ENCODE data around the gene ABCA4.
A peak's percentile ranks its signal among the peaks of the same experiment; 100 is the strongest.
"Not testable (repeated sequence)": the region's sequence is repeated elsewhere in the genome, so short reads cannot be mapped to it uniquely, and the experiment has no call there.

ABCA4 gene

DNA sequence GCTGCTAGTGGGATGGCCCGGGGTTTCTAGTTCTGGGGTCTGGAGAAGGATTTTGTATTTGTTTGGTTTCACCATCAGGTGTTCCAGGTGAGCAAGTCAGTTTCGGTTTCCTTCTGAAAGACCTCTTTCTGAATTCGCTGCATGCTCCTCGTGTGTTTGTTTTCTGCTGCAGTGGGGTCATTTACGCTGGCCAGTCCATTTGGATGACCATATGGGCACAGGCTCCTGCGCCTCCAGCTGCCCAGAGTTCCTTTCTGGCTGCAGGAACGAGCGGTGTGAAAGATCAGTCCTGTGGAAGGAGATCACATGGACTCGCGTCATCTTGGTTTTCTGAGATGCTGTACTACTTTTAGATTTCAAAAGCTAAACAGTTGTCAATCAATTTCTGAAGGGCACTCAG is 128.0 kb downstream of the ABCA4 start:
- Histone ChIP-seq H3K36me3 (replicated peaks; ENCODE audit: insufficient read depth, low read length) (no peaks in the 10 kb centered on the region), H4K20me1 (ENCODE audit: insufficient read depth, low read length) (no peaks in the 10 kb centered on the region), H3F3A (ENCODE audit: insufficient read depth, low read length) (no peaks in the 10 kb centered on the region), H3K4me2 (ENCODE audit: low read depth, low read length) (peak overlapping the region; percentile 61), H3K4me1 (ENCODE audit: low read length) (peaks cover 9% of the 10 kb centered on the region; the same call in 1 of the 2 replicates), H3K79me2 (ENCODE audit: low read length) (no peaks in the 10 kb centered on the region), H3K4me3 (ENCODE audit: low read length) (peak overlapping the region; percentile 60), H3K9me2 (replicated peaks; ENCODE audit: insufficient read depth, low read length) (no peaks in the 10 kb centered on the region), H3K27me3 (replicated peaks; ENCODE audit: insufficient read depth, low read length) (no peaks in the 10 kb centered on the region), H3K9ac (ENCODE audit: low read length) (peak overlapping the region; percentile 47; the same call in 1 of the 2 replicates), H3K9me3 (replicated peaks; ENCODE audit: insufficient read depth, low read length) (no peaks in the 10 kb centered on the region), H2AFZ (ENCODE audit: low read length) (peak overlapping the region; percentile 82), H3K27ac (ENCODE audit: low read length) (peak overlapping the region; percentile 29; the same call in 1 of the 2 replicates)
- TF ChIP-seq EZH2 (optimal IDR thresholded peaks at IDR 0.05; ENCODE audit: low read depth, low read length) (no peak), EZH2phosphoT487 (IDR thresholded peaks at IDR 0.05; ENCODE audit: low read length) (no peak)
- TF ChIP-seq, protein P1, sequence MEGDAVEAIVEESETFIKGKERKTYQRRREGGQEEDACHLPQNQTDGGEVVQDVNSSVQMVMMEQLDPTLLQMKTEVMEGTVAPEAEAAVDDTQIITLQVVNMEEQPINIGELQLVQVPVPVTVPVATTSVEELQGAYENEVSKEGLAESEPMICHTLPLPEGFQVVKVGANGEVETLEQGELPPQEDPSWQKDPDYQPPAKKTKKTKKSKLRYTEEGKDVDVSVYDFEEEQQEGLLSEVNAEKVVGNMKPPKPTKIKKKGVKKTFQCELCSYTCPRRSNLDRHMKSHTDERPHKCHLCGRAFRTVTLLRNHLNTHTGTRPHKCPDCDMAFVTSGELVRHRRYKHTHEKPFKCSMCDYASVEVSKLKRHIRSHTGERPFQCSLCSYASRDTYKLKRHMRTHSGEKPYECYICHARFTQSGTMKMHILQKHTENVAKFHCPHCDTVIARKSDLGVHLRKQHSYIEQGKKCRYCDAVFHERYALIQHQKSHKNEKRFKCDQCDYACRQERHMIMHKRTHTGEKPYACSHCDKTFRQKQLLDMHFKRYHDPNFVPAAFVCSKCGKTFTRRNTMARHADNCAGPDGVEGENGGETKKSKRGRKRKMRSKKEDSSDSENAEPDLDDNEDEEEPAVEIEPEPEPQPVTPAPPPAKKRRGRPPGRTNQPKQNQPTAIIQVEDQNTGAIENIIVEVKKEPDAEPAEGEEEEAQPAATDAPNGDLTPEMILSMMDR (IDR thresholded peaks at IDR 0.05; ENCODE audit: low read length): no peak
- peak; percentile 47 for DNase-seq

DNA sequence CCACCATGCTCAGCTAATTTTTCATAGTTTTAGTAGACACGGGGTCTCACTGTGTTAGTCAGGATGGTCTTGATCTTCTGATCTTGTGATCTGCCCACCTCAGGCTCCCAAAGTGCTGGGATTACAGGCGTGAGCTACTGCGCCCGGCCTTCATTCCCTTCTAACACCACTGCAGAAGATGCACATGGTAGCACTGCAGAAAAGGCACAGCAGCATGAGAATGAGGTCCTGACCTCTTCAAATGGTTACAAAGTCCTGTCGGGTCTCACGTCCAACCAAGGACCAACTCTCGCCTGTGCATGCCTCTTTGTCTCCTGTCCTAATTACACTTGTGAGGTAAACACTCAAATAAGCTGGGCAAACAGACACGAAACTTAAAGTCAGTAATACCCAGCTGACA is 128.8 kb downstream of the ABCA4 start:
- Histone ChIP-seq H3K4me3 (ENCODE audit: low read length) (no peak overlapping the region), H3K4me2 (ENCODE audit: low read depth, low read length) (no peak overlapping the region), H3K9me2 (replicated peaks; ENCODE audit: insufficient read depth, low read length) (no peaks in the 10 kb centered on the region), H3K9ac (ENCODE audit: low read length) (no peak overlapping the region), H3K27ac (ENCODE audit: low read length) (no peak overlapping the region), H4K20me1 (ENCODE audit: insufficient read depth, low read length) (no peaks in the 10 kb centered on the region), H3K9me3 (replicated peaks; ENCODE audit: insufficient read depth, low read length) (no peaks in the 10 kb centered on the region), H3K36me3 (replicated peaks; ENCODE audit: insufficient read depth, low read length) (no peaks in the 10 kb centered on the region), H2AFZ (ENCODE audit: low read length) (peak overlapping the region; percentile 82; the same call in 1 of the 2 replicates), H3K27me3 (replicated peaks; ENCODE audit: insufficient read depth, low read length) (no peaks in the 10 kb centered on the region), H3F3A (ENCODE audit: insufficient read depth, low read length) (no peaks in the 10 kb centered on the region), H3K4me1 (ENCODE audit: low read length) (peaks cover 9% of the 10 kb centered on the region; the same call in 1 of the 2 replicates), H3K79me2 (ENCODE audit: low read length) (no peaks in the 10 kb centered on the region)
- TF ChIP-seq, protein P1 (IDR thresholded peaks at IDR 0.05; ENCODE audit: low read length): no peak
- no peak for DNase-seq

DNA sequence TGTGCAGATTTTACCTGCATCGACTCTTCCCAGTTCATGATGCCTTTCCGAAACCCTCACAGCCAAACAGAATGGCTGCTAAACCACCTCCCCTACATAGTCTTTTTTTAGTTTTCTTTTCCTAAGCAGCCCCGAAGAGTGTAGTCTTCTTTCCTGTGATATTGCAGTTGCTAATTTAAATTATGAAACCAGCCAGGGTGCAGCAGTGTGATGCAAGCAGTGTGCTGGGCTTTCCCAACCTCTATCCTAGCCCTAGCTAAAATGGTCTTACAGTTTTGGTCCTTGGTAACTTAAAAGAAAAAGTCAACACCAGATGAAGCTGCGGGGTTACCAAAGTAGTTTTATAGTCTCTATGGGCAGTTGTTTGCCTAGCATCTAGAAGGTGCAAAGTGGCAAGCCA is 129.7 kb downstream of the ABCA4 start:
- H3K4me1 ChIP-seq (ENCODE audit: low read length): peaks cover 9% of the 10 kb centered on the region; the same call in 1 of the 2 replicates
- no peaks in the 10 kb centered on the region for H3K9me3 ChIP-seq (replicated peaks; ENCODE audit: insufficient read depth, low read length)
- H3K27ac ChIP-seq (ENCODE audit: low read length): no peak overlapping the region
- H3K4me2 ChIP-seq (ENCODE audit: low read depth, low read length): no peak overlapping the region
- no peaks in the 10 kb centered on the region for H3F3A ChIP-seq (ENCODE audit: insufficient read depth, low read length)
- no peak overlapping the region for H3K9ac ChIP-seq (ENCODE audit: low read length)
- no peak for DNase-seq
- no peak overlapping the region for H2AFZ ChIP-seq (ENCODE audit: low read length)
- H3K36me3 ChIP-seq (replicated peaks; ENCODE audit: insufficient read depth, low read length): no peaks in the 10 kb centered on the region
- no peaks in the 10 kb centered on the region for H3K9me2 ChIP-seq (replicated peaks; ENCODE audit: insufficient read depth, low read length)
- H3K4me3 ChIP-seq (ENCODE audit: low read length): no peak overlapping the region
- no peaks in the 10 kb centered on the region for H3K79me2 ChIP-seq (ENCODE audit: low read length)
- no peaks in the 10 kb centered on the region for H3K27me3 ChIP-seq (replicated peaks; ENCODE audit: insufficient read depth, low read length)
- no peak for TF ChIP-seq EZH2 (optimal IDR thresholded peaks at IDR 0.05; ENCODE audit: low read depth, low read length)
- H4K20me1 ChIP-seq (ENCODE audit: insufficient read depth, low read length): no peaks in the 10 kb centered on the region

DNA sequence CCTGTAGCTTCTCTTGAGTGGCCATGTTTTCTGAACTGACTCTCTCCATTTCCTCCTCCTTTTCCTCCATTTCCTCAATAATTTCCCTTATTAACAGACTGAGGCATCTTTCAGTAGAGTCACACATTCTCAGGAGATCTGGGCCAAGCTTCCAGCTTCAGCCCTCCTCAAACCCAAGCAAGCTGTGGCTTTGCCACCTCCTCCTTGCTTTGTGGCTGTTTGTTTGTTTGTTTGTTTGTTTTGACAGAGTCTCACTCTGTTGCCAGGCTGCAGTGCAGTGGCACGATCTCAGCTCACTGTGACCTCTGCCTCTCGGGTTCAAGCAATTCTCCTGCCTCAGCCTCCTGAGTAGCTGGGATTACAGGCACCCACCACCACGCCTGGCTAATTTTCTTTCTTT is 130.5 kb downstream of the ABCA4 start:
- not testable (repeated sequence) for H3K4me2 ChIP-seq (ENCODE audit: low read depth, low read length); H3K9ac ChIP-seq (ENCODE audit: low read length); H3K79me2 ChIP-seq (ENCODE audit: low read length); H3K4me1 ChIP-seq (ENCODE audit: low read length); H3K9me2 ChIP-seq (replicated peaks; ENCODE audit: insufficient read depth, low read length); H2AFZ ChIP-seq (ENCODE audit: low read length); DNase-seq; H3K9me3 ChIP-seq (replicated peaks; ENCODE audit: insufficient read depth, low read length); H3F3A ChIP-seq (ENCODE audit: insufficient read depth, low read length); H3K36me3 ChIP-seq (replicated peaks; ENCODE audit: insufficient read depth, low read length); H4K20me1 ChIP-seq (ENCODE audit: insufficient read depth, low read length); H3K4me3 ChIP-seq (ENCODE audit: low read length); H3K27ac ChIP-seq (ENCODE audit: low read length); H3K27me3 ChIP-seq (replicated peaks; ENCODE audit: insufficient read depth, low read length)
